Natural killer cell treated with Interleukin-12 subunit alpha and Interleukin-12 subunit beta and Interleukin-15 and Interleukin-18, amount 100 ng/mL, for 72 hours (primary cell): ENCODE measurements around the gene NOTCH3. TPM values are rescaled to one million over a fixed set of nuclear protein-coding genes. Genes with fewer than 3 reads are reported as not detected.

Source experiments
- ATAC-seq, 2 donors: fragments of 150-1000 bp; cut with Tn5 transposase in 1 of 2; sonication (Bioruptor Pico), chemical (Tn5 transposase) in 1 of 2; 2 replicates each; pipeline ENCODE4 v1.10.0; 2021
- DNase-seq: peaks from one replicate; pipeline ENCODE4 v3.0.0; 2022; ENCODE audit warnings: low spot score
- H3K27ac Mint-ChIP-seq, 2 donors: 1 replicate in 1 of 2; 2 replicates in 1 of 2; pipeline ENCODE4 v1.8.0; 2022; ENCODE audit warnings: mixed read lengths in 2 of 2, mild to moderate bottlenecking in 1 of 2, moderate library complexity in 1 of 2
- H3K27me3 Mint-ChIP-seq, 2 donors: 1 replicate in 1 of 2; 2 replicates in 1 of 2; pipeline ENCODE4 v1.8.0; 2022; ENCODE audit warnings: mixed read lengths in 2 of 2
- H3K36me3 Mint-ChIP-seq: one replicate; pipeline ENCODE4 v1.8.0; 2022; ENCODE audit warnings: mixed read lengths
- H3K4me1 Mint-ChIP-seq, 2 donors: 1 replicate in 1 of 2; 2 replicates in 1 of 2; pipeline ENCODE4 v1.8.0; 2022; ENCODE audit warnings: low read depth in 2 of 2, mixed read lengths in 2 of 2, mild to moderate bottlenecking in 1 of 2
- H3K4me3 Mint-ChIP-seq: one replicate; pipeline ENCODE4 v1.8.0; 2022; ENCODE audit warnings: mixed read lengths
- H3K9me3 Mint-ChIP-seq: 2 replicates; pipeline ENCODE4 v1.8.0; 2022; ENCODE audit warnings: mixed read lengths
- total RNA-seq, 2 donors: library from RNA; stranded (reverse); gene quantifications; one replicate each; pipeline ENCODE4 v1.2.3, GENCODE V29; 2022

NOTCH3 gene
- total RNA-seq, 2 donors from 2014 or later = not detected

- ATAC-seq (no peak), DNase-seq (no peak)
- Mint-ChIP-seq H3K27ac (peak overlapping the region; percentile 85 to 96), H3K27me3 (peaks cover 0 to 1% of the 10 kb centered on the region in 2 donors), H3K4me3 (peak overlapping the region; percentile 92), H3K4me1 (peaks cover 14 to 19% of the 10 kb centered on the region in 2 donors), H3K9me3 (no peaks in the 10 kb centered on the region), H3K36me3 (no peaks in the 10 kb centered on the region)
Measured at GRCh38 chr19:15123900-15124299, 76.9 kb downstream of the NOTCH3 start.

GRCh38 chr19:15123031-15123890 lies 77.5 kb downstream of the NOTCH3 start:
- Mint-ChIP-seq H3K9me3 (no peaks in the 10 kb centered on the region), H3K4me3 (no peak overlapping the region), H3K4me1 (peaks cover 14 to 19% of the 10 kb centered on the region in 2 donors), H3K36me3 (no peaks in the 10 kb centered on the region), H3K27ac (peak overlapping the region in 1 of 2 donors; percentile 85), H3K27me3 (no peaks in the 10 kb centered on the region)
- ATAC-seq = no peak
- DNase-seq = no peak

GRCh38 chr19:15122331-15123030 lies 78.3 kb downstream of the NOTCH3 start:
- H3K27ac Mint-ChIP-seq = no peak overlapping the region
- no peak overlapping the region for H3K4me3 Mint-ChIP-seq
- no peaks in the 10 kb centered on the region for H3K9me3 Mint-ChIP-seq
- peaks cover 14 to 19% of the 10 kb centered on the region in 2 donors for H3K4me1 Mint-ChIP-seq
- no peaks in the 10 kb centered on the region for H3K36me3 Mint-ChIP-seq
- ATAC-seq = no peak
- no peak for DNase-seq
- no peaks in the 10 kb centered on the region for H3K27me3 Mint-ChIP-seq

GRCh38 chr19:15120135-15121026 lies 80.4 kb downstream of the NOTCH3 start:
- Mint-ChIP-seq H3K9me3 (no peaks in the 10 kb centered on the region), H3K4me1 (peaks cover 13 to 14% of the 10 kb centered on the region in 2 donors), H3K27ac (no peak overlapping the region), H3K4me3 (no peak overlapping the region), H3K27me3 (no peaks in the 10 kb centered on the region), H3K36me3 (no peaks in the 10 kb centered on the region)
- DNase-seq (no peak), ATAC-seq (no peak)

- Mint-ChIP-seq H3K36me3 (no peaks in the 10 kb centered on the region), H3K27me3 (no peaks in the 10 kb centered on the region)
Measured at GRCh38 chr19:15118789-15119494, 81.9 kb downstream of the NOTCH3 start.

GRCh38 chr19:15118248-15118647 lies 82.5 kb downstream of the NOTCH3 start:
- no peaks in the 10 kb centered on the region for H3K27me3 Mint-ChIP-seq
- no peak overlapping the region for H3K27ac Mint-ChIP-seq
- no peaks in the 10 kb centered on the region for H3K36me3 Mint-ChIP-seq
- no peak for DNase-seq
- no peak for ATAC-seq
- H3K4me3 Mint-ChIP-seq = no peak overlapping the region
- no peaks in the 10 kb centered on the region for H3K9me3 Mint-ChIP-seq
- peaks cover 0 to 5% of the 10 kb centered on the region in 2 donors for H3K4me1 Mint-ChIP-seq

More at GRCh38 chr19:15118789-15119494, 81.9 kb downstream of the NOTCH3 start:
- Mint-ChIP-seq H3K27ac (no peak overlapping the region), H3K4me3 (no peak overlapping the region), H3K9me3 (no peaks in the 10 kb centered on the region), H3K4me1 (peaks cover under 1 to 6% of the 10 kb centered on the region in 2 donors)
- DNase-seq (no peak), ATAC-seq (no peak)

- Mint-ChIP-seq H3K27ac (no peak overlapping the region), H3K27me3 (no peaks in the 10 kb centered on the region), H3K4me3 (no peak overlapping the region), H3K4me1 (peaks cover 0 to 5% of the 10 kb centered on the region in 2 donors), H3K9me3 (no peaks in the 10 kb centered on the region), H3K36me3 (no peaks in the 10 kb centered on the region)
- DNase-seq (no peak), ATAC-seq (no peak)
Measured at GRCh38 chr19:15116856-15117255, 83.9 kb downstream of the NOTCH3 start.

GRCh38 chr19:15115762-15116615 lies 84.8 kb downstream of the NOTCH3 start:
- Mint-ChIP-seq H3K4me3 (no peak overlapping the region), H3K4me1 (no peaks in the 10 kb centered on the region), H3K9me3 (no peaks in the 10 kb centered on the region), H3K27ac (no peak overlapping the region), H3K27me3 (no peaks in the 10 kb centered on the region), H3K36me3 (no peaks in the 10 kb centered on the region)
- no peak for ATAC-seq
- no peak for DNase-seq

- Mint-ChIP-seq H3K27ac (no peak overlapping the region), H3K4me3 (no peak overlapping the region), H3K36me3 (no peaks in the 10 kb centered on the region), H3K9me3 (no peaks in the 10 kb centered on the region), H3K27me3 (no peaks in the 10 kb centered on the region), H3K4me1 (no peaks in the 10 kb centered on the region)
- ATAC-seq (no peak), DNase-seq (no peak)
Measured at GRCh38 chr19:15115080-15115479, 85.7 kb downstream of the NOTCH3 start.

GRCh38 chr19:15114153-15114540 lies 86.6 kb downstream of the NOTCH3 start:
- no peaks in the 10 kb centered on the region for H3K9me3 Mint-ChIP-seq
- no peaks in the 10 kb centered on the region for H3K27me3 Mint-ChIP-seq
- H3K27ac Mint-ChIP-seq = no peak overlapping the region
- no peak overlapping the region for H3K4me3 Mint-ChIP-seq
- ATAC-seq (no peak), DNase-seq (no peak)
- no peaks in the 10 kb centered on the region for H3K36me3 Mint-ChIP-seq
- H3K4me1 Mint-ChIP-seq = no peaks in the 10 kb centered on the region

- Mint-ChIP-seq H3K36me3 (no peaks in the 10 kb centered on the region), H3K27ac (no peak overlapping the region), H3K27me3 (peaks cover 0 to 2% of the 10 kb centered on the region in 2 donors), H3K4me3 (no peak overlapping the region), H3K4me1 (no peaks in the 10 kb centered on the region), H3K9me3 (no peaks in the 10 kb centered on the region)
- ATAC-seq (no peak), DNase-seq (no peak)
Measured at GRCh38 chr19:15113245-15114152, 87.3 kb downstream of the NOTCH3 start.

GRCh38 chr19:15112385-15112784 lies 88.4 kb downstream of the NOTCH3 start:
- ATAC-seq = no peak

More at GRCh38 chr19:15112385-15112784, 88.4 kb downstream of the NOTCH3 start:
- no peak for DNase-seq
- H3K4me1 Mint-ChIP-seq = peaks cover 0 to 4% of the 10 kb centered on the region in 2 donors
- peaks cover 0 to 8% of the 10 kb centered on the region in 2 donors for H3K27me3 Mint-ChIP-seq
- H3K27ac Mint-ChIP-seq = no peak overlapping the region
- no peaks in the 10 kb centered on the region for H3K36me3 Mint-ChIP-seq
- H3K4me3 Mint-ChIP-seq = no peak overlapping the region
- no peaks in the 10 kb centered on the region for H3K9me3 Mint-ChIP-seq
